HG02840 (cell line): ENCODE data around the gene TLE2.
"Not testable (repeated sequence)": the region's sequence is repeated elsewhere in the genome, so short reads cannot be mapped to it uniquely, and the experiment has no call there.

Source experiments
- ATAC-seq: cut with Tn5 transposase; IDR thresholded peaks from one replicate; pipeline ENCODE4 v1.9.1; 2021; ENCODE audit warnings: mild to moderate bottlenecking, moderate library complexity, moderate number of reproducible peaks; ENCODE audit not compliant: unreplicated experiment, low FRiP score

The TLE2 gene

DNA sequence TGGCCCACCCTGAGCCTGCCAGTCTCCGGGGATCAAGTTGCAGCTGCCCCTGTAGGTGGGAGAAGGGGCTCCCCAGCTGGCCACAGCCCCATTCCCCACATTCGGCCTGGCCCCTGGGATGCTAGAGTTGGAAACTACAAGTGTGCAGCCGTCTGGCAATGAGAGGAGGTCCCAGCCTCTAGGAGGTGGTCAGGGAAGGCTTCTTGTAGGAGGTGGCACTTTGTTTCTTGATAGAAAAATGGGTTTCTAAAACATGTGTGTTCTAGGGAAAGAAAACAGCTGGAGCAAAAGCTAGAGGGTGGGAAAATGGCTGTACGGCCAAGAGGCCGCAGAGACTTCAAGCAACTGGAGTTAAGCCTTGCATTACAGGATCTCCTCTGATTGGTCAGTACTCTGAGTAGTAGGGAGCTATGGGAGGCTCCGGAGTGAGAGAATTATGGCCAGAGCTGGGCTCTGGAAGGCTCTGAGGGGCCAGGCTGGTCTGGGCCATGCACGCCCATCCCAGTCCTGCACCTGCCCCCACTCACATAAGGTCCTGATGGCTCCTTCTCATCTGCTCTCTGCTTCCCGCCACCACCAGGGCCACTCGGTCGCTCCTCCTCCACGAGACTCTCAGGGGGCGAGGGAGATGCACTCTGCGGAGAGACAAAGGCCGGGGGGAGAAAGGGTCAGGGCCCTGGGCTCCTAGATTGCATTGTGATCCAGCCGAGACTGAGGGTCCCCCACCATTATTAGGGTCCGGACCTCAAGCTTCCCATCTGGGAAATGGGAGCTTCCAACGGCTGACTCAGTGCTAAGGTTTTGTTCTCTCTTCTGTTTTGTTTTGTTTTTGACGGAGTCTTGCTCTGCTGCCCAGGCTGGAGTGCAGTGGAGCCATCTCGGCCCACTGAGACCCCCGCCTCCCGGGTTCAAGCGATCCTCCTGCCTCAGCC, 13.7 kb downstream of the TLE2 start:
- no peak for ATAC-seq

GRCh38 chr19:3014135-3014534, 14.9 kb downstream of the TLE2 start:
- no peak for ATAC-seq

DNA sequence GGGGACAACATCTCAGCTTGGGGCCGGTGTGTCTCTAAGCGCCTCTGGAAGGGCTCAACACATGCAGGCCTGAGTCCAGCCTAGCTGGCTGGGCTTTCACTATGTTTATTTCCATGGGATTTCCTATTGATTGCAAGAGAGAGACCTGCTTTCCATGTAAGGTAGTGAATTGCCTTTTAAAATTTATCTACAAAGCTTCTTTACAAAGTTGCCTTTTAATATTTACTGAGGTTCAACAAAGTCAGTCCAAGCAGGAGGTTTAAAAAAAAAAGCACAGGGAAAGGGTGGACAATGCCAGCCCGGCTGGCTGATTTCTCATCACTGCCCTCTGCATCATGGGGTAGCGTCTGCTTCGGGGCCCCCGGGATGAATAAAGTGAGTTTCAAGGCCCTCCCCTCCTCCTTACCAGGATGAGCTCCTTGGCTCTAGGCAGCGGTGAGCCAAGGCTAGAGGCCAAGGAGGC, 15.8 kb downstream of the TLE2 start:
- no peak for ATAC-seq

DNA sequence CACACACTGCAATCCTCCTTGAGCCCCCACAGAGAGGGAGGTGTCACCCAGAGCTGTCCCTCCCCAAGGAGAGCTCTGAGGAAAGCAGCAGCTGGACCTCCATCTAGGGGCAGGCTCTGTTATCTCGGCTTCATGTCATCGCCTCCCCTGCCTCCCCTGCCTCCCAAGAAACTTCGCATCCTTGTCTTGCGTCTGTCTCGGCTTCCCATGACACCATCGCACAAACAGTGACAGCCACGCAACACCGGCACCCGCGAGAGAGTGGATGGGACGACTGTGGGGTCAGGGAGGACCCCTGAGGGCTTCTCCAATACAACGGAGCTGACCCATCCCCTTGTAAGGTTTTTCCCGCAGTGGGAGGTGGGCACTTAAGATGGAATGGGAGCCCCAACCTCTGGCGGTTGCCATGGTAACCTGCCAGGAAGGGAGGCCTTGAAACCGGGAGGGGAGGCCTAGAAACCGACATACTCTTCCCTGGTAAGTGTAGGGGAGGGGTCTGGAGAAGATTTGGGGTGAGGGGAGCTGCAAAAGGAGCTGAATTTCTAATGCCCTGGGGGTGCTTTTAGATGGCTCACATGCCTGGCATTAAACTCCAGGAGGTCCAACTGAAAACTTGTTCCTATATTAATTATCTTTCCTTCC, 16.3 kb downstream of the TLE2 start:
- ATAC-seq = no peak

DNA sequence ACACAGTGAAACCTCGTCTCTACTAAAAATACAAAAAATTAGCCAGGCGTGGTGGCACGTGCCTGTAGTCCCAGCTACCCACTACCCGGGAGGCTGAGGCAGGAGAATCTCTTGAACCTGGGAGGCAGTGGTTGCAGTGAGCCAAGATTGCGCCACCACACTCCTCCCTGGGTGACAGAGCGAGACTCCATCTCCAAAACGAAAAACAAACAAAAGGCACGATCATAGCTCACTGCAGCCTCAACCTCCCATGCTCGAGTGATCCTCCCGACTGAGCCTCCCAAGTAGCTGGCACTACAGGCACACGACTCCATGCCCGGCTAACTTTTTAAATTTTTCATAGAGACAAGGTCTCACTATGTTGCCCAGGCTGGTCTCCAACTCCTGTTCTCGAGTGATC, 17.0 kb downstream of the TLE2 start:
- ATAC-seq = not testable (repeated sequence)

GRCh38 chr19:3010871-3011270, 18.2 kb downstream of the TLE2 start:
- no peak for ATAC-seq

GRCh38 chr19:3008994-3009393, 20.1 kb downstream of the TLE2 start:
- ATAC-seq = no peak

DNA sequence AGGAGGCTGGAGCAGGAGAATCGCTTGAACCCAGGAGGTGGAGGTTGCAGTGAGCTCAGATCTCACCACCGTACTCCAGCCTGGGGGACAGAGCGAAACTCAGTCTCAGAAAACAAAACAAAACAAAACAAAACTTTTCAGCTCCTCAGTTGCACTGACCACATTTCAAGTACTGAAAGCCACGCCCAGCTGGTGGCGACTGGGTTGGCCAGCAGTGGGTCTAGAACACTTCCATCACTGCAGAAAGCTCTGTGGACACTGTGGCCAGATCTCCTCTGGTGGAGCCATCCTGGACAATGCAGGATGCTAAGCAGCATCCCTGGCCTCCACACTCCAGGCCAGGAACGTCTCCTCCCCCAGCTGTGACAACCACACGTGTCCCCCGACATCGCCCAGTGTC, 21.1 kb downstream of the TLE2 start:
- no peak for ATAC-seq

DNA sequence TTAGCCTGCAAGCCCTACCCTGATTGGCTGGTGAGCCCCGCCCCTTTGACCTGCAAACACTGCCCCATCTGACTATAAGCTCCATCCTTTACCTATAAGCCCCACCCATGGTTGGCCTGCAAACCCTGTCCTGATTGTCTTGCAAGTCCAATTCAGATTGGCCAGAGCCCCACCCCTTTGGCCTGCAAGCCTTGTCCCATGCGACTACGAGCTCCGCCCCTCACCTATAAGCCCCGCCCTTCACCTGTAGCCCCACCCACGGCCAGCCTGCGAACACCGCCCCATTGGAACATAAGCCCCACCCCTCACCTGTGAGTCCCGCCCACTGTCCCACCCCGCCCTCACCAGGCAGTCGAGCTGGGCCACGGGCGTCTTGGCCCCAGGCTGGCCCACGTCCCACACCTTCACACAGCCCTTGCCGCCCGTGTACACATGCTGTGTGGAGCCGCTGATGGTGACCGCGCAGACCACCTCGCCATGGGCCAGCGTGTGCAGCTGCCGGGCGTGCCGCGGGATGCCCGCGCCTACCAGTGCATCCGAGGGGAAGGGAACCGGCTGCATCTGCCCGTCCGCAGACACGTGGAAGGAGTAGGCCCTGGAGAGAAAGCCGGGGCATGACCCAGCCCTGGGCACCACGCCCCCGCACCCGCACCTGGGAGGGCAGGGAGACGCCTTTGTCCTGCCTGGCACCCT, 22.9 kb downstream of the TLE2 start:
- ATAC-seq = no peak

- no peak for ATAC-seq
These were observed 23.7 kb downstream of the TLE2 start for GRCh38 chr19:3005345-3005744.

DNA sequence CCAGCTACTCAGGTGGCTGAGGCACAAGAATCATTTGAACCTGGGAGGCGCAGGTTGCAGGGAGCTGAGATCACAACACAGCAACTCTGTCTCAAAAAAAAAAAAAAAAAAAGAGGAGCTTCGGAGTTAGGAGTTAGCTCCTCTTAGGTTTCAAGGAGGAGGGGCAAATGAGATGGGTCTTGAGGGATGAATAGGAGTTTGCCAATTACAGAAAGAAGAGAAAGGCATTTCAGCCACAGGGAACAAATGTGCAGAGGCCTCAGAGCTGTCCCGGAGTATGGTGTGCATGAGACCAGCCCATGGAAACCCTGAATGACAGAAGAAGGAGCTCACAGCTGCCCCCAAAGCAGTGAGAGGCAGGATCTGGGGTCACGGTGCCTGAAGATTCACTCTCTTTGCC, 24.6 kb downstream of the TLE2 start:
- no peak for ATAC-seq

GRCh38 chr19:3003046-3003445, 26.0 kb downstream of the TLE2 start:
- no peak for ATAC-seq

GRCh38 chr19:3001235-3001800, 27.8 kb downstream of the TLE2 start:
- ATAC-seq = no peak

DNA sequence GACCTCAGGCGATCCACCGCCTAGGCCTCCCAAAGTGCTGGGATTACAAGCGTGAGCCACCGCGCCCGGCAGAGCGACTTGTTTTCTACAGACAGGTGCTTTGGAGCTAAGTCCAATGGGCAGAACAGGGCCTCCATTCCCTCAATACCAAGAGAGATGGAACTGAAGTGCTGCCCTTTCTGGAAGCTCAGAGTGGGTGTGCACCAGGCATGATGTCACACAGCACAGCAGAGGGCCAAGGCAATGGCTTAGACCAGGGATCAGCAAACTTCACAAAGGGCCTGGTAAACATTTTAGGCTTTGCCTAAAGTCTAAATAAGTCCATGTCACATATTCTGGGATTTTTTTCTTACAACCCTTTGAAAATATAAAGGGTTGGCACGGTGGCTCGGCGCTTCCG, 30.4 kb downstream of the TLE2 start:
- ATAC-seq = no peak

DNA sequence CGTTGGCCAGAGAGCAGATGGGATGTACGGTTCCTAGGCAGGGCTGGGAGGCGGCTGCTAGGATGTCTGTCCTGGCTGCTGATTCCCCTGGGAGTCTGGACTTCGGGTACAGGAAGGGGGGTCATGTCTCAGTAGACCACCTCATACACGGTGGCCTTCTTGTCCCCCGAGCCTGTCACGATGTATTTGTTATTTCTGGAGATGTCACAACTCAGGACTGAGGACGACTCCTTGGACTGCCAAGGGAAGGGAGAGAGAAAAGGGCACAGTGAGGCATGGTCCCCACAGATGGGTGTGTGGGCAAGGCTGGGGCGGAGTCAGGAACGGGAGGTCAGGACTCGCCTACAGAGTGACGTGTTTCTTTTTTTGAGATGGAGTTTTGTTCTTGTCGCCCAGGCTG, 31.4 kb downstream of the TLE2 start:
- ATAC-seq = no peak

DNA sequence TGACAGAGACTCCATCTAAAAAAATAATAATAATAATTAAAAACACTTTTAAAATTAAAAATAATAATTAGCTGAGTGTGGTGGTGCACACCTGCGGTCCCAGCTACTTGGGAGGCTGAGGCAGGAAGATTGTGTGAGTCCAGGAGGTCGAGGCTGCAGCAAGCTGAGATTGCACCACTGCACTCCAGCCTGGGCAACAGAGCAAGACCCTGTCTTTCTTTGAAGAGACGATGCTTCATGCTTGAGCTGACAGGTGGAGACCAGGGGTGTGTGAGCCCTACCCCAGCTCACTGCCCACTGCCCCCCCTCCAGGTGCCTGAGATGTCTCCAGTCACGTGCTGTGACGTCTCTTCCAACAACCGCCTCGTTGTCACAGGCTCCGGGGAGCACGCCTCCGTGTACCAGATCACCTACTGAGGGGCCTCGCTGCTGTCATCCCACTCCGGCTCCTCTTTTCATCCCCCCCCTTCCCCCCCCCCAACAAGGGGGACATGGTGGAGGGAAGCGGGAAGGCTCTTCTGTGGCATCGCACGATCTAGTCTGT, 34.4 kb downstream of the TLE2 start:
- no peak for ATAC-seq

DNA sequence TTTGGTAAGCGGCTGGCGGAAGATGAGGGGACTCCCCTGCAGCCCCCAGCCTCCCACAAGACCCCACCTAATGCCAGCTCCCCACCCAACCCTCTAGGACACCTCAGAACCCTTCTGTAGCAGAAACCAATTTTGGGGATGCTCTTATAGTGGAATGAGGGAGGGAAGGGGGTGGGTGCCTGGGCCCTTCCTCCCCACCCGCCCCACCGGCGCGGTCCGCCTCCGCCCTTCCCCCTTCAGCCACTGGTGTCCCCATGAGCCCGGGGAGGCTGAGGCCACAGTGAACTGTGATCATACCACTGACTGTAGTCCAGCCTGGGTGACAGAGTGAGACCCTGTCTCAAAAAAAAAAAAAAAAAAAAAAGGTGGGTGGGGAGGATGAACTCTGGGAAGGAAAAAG, 35.5 kb downstream of the TLE2 start:
- no peak for ATAC-seq

DNA sequence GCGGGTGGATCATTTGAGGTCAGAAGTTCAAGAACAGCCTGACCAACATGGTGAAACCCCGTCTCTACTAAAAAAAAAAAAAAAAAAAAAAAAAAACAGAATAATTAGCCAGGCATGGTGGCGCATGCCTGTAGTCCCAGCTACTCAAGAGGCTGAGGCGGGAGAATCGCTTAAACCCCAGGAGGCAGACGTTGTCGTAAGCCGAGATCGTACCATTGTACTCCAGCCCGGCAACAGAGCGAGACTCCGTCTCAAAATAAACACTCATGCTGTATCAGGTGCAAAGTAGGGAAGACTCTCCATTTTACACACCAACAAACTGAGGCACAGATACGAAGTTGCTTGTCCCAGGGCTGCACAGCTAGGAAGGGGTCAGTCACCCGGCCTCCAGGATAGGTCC, 36.1 kb downstream of the TLE2 start:
- ATAC-seq = no peak

DNA sequence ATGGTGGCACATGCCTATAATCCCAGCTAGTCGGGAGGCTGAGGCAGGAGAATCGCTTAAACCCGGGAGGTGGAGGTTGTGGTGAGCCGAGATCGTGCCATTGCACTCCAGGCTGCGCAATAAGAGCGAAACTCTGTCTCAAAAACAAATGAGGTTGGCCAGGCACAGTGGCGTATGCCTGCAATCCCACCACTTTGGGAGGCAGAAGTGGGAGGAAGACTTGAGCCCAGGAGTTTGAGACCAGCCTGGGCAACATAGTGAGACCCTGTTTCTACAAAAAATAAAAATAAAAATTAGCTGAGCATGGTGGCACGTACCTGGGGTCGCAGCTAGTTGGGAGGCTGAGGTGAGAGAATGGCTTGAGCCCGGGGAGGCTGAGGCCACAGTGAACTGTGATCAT, 36.7 kb downstream of the TLE2 start:
- ATAC-seq = not testable (repeated sequence)

- no peak for ATAC-seq
These were observed 39.7 kb downstream of the TLE2 start for GRCh38 chr19:2989236-2989946.
